ENCODE measurements around the gene CSH1.
"Not testable (repeated sequence)": the region's sequence is repeated elsewhere in the genome, so short reads cannot be mapped to it uniquely, and the experiment has no call there.

Gene CSH1

DNA sequence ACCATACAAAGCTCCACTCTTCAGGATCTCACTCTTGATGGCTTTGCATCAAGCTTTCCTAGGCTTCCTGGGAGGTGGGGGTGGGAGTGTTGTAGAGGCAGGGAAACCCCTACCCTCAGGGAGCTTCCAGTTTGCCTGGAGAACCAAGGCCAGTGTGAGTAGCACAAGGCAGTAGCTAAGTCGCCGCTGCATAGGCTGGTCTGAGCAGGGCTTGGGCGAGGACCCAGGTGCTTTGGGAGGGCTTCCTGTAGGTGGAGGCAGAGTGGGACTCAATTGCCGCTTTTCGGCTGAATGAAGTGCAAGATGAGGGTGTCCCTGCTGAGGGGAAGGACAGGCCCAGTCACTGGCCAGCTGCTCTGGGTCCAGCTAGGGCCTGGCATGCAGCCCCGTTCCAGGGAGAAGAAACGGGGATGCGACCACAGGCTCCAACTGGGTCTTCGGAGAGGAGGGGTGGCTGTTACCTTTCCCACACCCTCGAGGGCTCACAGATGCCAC is 31.8 kb upstream of the CSH1 start:
- no peak for DNase-seq

DNA sequence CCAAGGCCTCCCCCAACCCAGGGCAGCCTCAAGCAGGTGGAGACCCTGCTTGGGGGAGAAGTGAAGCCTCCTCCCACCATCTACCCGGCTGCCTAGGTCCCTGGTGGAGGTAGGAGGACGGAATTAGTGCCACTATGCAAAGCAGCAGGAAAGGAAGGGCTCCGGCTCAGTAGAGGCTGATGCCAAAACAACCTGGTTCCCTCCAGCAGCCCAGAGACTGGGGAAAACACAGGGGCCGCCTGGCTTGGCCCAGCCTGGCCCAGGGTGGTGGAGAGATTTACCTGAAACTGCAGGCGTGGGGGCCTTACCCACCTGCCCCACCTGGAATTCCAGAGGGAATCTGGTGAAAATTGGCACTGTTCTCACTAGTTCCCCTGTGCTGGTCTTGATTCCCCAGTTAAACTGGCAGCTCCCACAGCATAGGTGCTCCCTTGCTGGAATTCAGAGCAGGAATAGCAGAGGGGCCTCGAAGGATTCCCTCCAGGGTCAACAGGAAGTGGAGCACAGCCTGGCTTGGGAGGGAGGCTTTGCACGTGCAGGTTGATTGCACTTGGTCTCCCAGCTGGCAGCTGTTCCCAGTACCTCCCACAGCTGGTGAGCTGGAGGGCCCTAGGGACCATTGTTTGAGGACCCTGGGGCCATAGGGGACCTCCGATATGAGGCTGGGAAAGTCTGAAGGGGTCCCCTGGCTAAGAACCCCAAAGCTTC is 31.2 kb upstream of the CSH1 start:
- peak; percentile 2 for DNase-seq

DNA sequence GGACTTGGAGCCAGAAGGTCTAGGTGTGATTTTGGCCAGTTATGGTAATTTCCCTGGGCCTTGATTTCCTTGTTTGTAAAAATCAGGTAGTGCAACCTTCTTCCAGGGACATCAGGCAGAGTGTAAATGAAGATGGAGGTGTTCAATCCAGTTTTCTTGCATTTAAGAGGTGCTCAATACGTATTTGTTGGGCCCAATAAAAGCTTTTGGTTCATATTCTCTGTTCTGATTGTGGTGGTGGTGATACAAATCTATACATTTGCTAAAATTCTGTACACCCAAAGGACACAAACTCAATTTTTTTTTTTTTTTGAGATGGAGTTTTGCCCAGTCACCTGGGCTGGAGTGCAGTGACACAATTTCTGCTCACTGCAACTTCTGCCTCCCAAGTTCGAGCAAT is 29.8 kb upstream of the CSH1 start:
- no peak for DNase-seq

GRCh38 chr17:63925615-63926014 is 29.2 kb upstream of the CSH1 start:
- DNase-seq = peak; percentile 2

DNA sequence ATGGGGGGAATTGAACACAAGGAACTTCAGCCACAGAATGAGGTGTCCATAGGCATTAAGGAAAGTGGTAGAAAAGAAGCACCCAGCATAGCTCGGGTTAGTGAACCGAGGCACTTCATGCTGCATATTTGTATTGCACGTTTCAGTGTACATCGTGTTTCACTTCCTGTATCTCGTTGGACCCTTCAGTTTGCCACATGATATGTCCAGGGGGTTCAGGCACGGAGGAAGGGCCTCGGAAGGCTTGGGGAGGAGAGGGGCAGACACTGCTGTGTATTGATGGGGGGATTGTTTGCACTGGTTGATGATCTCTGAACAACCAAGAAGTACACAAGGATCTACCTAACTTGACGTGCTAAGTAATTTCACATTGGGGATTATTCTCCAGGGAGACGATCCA is 26.0 kb upstream of the CSH1 start:
- DNase-seq = not testable (repeated sequence)

GRCh38 chr17:63920779-63921178 is 24.4 kb upstream of the CSH1 start:
- DNase-seq = not testable (repeated sequence)

GRCh38 chr17:63920050-63920449 is 23.7 kb upstream of the CSH1 start:
- DNase-seq = not testable (repeated sequence)

- peak; percentile 71 for DNase-seq
These were observed 22.9 kb upstream of the CSH1 start for GRCh38 chr17:63919311-63919723.

DNA sequence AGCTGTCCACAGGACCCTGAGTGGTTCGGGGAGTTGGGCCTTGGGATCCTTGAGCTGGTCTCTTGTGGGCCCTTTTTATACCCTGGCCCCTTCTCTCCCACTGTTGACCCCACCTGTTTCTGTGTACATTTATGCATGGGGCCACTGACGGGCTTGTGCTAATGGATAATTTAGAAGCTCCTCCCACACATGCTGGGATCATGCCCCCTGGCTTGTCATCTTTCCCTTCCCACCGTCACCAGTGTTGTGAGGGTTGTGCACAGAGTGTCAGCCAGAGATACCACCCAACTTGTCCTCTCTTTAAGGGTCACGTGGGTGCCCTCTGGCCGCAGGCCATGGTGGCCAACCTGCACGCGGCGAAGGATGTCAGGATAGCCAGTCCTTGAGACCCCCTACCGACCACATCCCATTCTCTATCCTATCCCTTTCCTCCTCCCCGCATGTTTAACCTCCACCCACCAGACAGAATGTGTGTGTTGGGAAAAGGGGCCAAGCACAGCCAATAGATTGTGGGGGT is 22.5 kb upstream of the CSH1 start, which contains the start of gene GH1:
Gene GH1, minus strand, starts transcription at position 51 of the 517 bp plus-strand sequence. CDS start 63 bp downstream, outside the sequence.
- DNase-seq = not testable (repeated sequence)

DNA sequence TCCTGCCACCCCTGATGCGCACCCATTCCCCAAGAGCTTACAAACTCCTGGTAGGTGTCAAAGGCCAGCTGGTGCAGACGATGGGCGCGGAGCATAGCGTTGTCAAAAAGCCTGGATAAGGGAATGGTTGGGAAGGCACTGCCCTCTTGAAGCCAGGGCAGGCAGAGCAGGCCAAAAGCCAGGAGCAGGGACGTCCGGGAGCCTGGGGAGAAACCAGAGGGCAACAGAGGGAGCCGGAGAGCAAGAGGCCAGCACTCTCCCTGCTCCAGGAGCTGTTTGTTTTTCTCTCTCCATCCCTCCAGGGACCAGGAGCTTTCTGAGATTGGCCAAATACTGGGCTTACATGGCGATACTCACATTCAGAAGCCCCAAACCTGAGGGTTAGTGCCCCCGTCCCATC is 21.9 kb upstream of the CSH1 start:
- DNase-seq = no peak

DNA sequence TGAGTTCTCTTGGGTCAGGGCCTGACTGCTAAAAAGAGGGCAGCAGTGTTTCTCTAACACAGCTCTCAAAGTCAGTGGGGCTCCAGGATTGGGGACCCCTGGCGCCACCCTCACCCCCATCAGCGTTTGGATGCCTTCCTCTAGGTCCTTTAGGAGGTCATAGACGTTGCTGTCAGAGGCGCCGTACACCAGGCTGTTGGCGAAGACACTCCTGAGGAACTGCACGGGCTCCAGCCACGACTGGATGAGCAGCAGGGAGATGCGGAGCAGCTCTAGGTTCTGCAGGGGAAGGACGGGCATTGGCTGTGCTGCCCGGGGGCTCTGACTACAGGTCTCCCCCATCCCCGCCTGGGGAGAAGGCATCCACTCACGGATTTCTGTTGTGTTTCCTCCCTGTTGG is 21.3 kb upstream of the CSH1 start:
- no peak for DNase-seq

DNA sequence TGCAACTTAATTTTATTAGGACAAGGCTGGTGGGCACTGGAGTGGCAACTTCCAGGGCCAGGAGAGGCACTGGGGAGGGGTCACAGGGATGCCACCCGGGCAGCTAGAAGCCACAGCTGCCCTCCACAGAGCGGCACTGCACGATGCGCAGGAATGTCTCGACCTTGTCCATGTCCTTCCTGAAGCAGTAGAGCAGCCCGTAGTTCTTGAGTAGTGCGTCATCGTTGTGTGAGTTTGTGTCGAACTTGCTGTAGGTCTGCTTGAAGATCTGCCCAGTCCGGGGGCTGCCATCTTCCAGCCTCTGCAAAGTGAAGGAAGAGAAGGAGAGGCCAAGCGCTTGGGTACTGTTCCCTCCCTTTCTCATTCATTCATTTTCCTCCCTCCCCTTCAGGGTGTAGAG is 20.8 kb upstream of the CSH1 start:
- DNase-seq = not testable (repeated sequence)

DNA sequence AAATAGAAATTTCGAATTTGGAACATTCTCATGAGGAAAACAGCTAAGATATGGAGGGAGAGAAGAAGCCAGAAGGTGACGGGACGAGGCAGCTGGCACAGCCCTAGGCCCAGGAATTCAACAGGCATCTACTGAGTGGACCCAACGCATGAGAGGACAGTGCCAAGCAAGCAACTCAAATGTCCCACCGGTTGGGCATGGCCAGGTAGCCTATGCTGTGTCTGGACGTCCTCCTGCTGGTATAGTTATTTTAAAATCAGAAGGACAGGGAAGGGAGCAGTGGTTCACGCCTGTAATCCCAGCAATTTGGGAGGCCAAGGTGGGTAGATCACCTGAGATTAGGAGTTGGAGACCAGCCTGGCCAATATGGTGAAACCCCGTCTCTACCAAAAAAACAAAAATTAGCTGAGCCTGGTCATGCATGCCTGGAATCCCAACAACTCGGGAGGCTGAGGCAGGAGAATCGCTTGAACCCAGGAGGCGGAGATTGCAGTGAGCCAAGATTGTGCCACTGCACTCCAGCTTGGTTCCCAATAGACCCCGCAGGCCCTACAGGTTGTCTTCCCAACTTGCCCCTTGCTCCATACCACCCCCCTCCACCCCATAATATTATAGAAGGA is 20.3 kb upstream of the CSH1 start:
- no peak for DNase-seq

GRCh38 chr17:63915753-63916152 is 19.4 kb upstream of the CSH1 start:
- DNase-seq = not testable (repeated sequence)

DNA sequence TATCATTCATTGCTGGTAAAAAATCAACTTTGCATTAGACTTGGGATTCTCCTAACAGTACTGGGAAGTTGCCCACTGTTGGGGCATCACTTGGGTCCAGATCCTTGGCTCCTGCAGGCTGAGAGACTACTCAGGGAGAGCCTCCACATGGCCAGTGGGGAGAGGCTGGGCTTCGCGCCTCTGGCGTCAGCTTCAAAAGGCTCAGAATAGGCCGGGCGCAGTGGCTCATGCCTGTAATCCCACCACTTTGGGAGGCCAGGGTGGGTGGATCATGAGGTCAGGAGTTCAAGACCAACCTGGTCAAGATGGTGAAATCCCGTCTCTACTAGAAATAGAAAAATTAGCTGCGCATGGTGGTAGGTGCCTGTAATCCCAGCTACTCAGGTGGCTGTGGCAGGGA is 18.1 kb upstream of the CSH1 start:
- no peak for DNase-seq

- DNase-seq = peak; percentile 43
These were observed 15.3 kb upstream of the CSH1 start for GRCh38 chr17:63911657-63912100.

DNA sequence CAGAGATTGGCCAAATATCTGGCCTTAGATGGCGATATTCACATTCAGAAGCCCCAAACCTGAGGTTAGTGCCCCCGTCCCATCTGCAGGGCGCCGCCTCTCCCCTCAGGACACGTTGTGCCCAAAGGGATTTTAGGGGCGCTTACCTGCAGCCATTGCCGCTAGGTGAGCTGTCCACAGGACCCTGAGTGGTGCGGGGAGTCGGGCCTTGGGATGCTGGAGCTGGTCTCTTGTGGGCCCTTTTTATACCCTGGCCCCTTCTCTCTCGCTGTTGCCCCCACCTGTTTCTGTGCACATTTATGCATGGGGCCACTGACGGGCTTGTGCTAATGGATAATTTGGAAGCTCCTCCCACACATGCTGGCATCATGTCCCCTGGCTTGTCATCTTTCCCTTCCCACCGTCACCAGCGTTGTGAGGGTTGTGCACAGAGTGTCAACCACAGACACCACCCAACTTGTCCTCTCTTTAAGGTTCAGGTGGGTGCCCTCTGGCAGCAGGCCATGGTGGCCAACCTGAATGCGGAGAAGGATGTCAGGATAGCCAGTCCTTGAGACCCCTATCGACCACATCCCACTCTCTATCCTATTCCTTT is 14.8 kb upstream of the CSH1 start, which contains the start of gene CSHL1:
Gene CSHL1, minus strand, starts transcription at position 218 of the 595 bp plus-strand sequence. Its CDS starts 62 bp downstream, at position 156.
- no peak for DNase-seq

GRCh38 chr17:63910096-63910495 is 13.7 kb upstream of the CSH1 start:
- DNase-seq = no peak

DNA sequence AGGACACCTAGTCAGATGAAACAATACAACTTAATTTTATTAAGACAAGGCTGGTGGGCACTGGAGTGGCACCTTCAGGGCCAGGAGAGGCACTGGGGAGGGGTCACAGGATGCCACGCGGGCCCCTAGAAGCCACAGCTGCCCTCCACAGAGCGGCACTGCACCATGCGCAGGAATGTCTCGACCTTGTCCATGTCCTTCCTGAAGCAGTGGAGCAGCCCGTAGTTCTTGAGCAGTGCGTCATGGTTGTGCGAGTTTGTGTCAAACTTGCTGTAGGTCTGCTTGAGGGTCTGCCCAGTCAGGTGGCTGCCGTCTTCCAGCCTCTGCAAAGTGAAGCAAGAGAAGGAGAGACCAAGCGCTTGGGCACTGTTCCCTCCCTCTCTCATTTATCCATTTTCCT is 13.2 kb upstream of the CSH1 start:
- not testable (repeated sequence) for DNase-seq

- not testable (repeated sequence) for DNase-seq
These were observed 10.9 kb upstream of the CSH1 start for GRCh38 chr17:63907161-63907778.

GRCh38 chr17:63904796-63905195 is 8.4 kb upstream of the CSH1 start:
- not testable (repeated sequence) for DNase-seq

GRCh38 chr17:63903787-63904201 is 7.4 kb upstream of the CSH1 start:
- not testable (repeated sequence) for DNase-seq

DNA sequence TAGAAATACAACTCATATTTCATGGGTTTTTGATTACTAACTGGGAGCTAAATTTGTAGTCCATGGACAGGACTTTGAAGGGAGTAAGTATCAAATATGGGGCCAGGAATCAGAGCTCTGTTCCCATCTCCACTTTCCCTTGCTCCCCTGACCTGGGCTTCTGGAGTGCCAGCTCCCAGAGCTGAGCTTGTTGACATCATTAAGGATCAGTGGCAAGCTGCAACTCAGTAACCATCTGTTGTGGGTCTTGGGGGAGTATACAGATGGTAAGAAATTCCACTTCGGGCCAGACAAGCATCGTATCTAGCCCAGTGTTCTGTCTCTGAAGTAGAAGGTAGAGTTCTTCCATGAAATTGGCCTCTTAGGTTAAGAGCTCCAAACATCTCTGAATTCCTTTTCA is 5.6 kb upstream of the CSH1 start:
- not testable (repeated sequence) for DNase-seq
